ENCODE results near the gene FRMD4A. TPM values are rescaled to one million over a fixed set of nuclear protein-coding genes. Genes with fewer than 3 reads are reported as not detected.
"Not testable (repeated sequence)": the region's sequence is repeated elsewhere in the genome, so short reads cannot be mapped to it uniquely, and the experiment has no call there.

The FRMD4A gene
- total RNA-seq, 1 experiment from 2014 or later = 0.23 TPM

GRCh38 chr10:13829790-13830189 lies 500.9 kb downstream of the FRMD4A start:
- DNase-seq (ENCODE audit: unreplicated experiment) = no peak
- ChIA-PET CTCF (interaction anchor here (0.6 to 0.7 kb wide), 2 partner anchors 149 to 222 kb away, joined by 3 read pairs; no protein-coding TSS in a partner anchor), POLR2A (interaction anchor here (0.9 kb wide), 1 partner anchor 12 kb away, joined by 3 read pairs; no protein-coding TSS in a partner anchor)
- H3K9me3 Mint-ChIP-seq (ENCODE audit: unreplicated experiment) = no peaks in the 10 kb centered on the region
- H3K4me3 Mint-ChIP-seq (ENCODE audit: unreplicated experiment) = no peak overlapping the region
- TF ChIP-seq CTCF (IDR thresholded peaks at IDR 0.05; ENCODE audit: unreplicated experiment) = no peak
- no TSS peak for BruUV-seq (replicated peaks)
- H3K36me3 Mint-ChIP-seq (ENCODE audit: insufficient read depth, unreplicated experiment) = no peaks in the 10 kb centered on the region
- H3K27me3 Mint-ChIP-seq (ENCODE audit: insufficient read depth, unreplicated experiment) = no peaks in the 10 kb centered on the region
- no peaks in the 10 kb centered on the region for H3K4me1 Mint-ChIP-seq (ENCODE audit: insufficient read depth, unreplicated experiment)
- intact Hi-C loops (cut with micrococcal nuclease) = no loop called here
- no peak overlapping the region for H3K27ac Mint-ChIP-seq (ENCODE audit: low read depth, unreplicated experiment)

GRCh38 chr10:13828284-13828683 lies 502.4 kb downstream of the FRMD4A start:
- H3K27me3 Mint-ChIP-seq (ENCODE audit: insufficient read depth, unreplicated experiment); intact Hi-C loops (cut with micrococcal nuclease); DNase-seq (ENCODE audit: unreplicated experiment); H3K4me1 Mint-ChIP-seq (ENCODE audit: insufficient read depth, unreplicated experiment); H3K4me3 Mint-ChIP-seq (ENCODE audit: unreplicated experiment); POLR2A ChIA-PET; CTCF ChIA-PET; H3K27ac Mint-ChIP-seq (ENCODE audit: low read depth, unreplicated experiment); H3K36me3 Mint-ChIP-seq (ENCODE audit: insufficient read depth, unreplicated experiment); BruUV-seq (replicated peaks); H3K9me3 Mint-ChIP-seq (ENCODE audit: unreplicated experiment): not testable (repeated sequence)

GRCh38 chr10:13827076-13827797 lies 503.5 kb downstream of the FRMD4A start:
- CTCF ChIA-PET = interaction anchor here (0.5 kb wide), 1 partner anchor 1369 kb away, joined by 3 read pairs; no protein-coding TSS in a partner anchor
- TF ChIP-seq CTCF (IDR thresholded peaks at IDR 0.05; ENCODE audit: unreplicated experiment) = no peak
- Mint-ChIP-seq H3K9me3 (ENCODE audit: unreplicated experiment) (no peaks in the 10 kb centered on the region), H3K36me3 (ENCODE audit: insufficient read depth, unreplicated experiment) (no peaks in the 10 kb centered on the region), H3K27me3 (ENCODE audit: insufficient read depth, unreplicated experiment) (no peaks in the 10 kb centered on the region), H3K4me1 (ENCODE audit: insufficient read depth, unreplicated experiment) (no peaks in the 10 kb centered on the region), H3K4me3 (ENCODE audit: unreplicated experiment) (no peak overlapping the region), H3K27ac (ENCODE audit: low read depth, unreplicated experiment) (no peak overlapping the region)
- intact Hi-C loops (cut with micrococcal nuclease) = no loop called here
- DNase-seq (ENCODE audit: unreplicated experiment) = no peak
- BruUV-seq (replicated peaks) = no TSS peak
- POLR2A ChIA-PET = no interaction called here

- intact Hi-C loops (cut with micrococcal nuclease) = no loop called here
- peaks cover 7% of the 10 kb centered on the region for H3K27me3 Mint-ChIP-seq (ENCODE audit: insufficient read depth, unreplicated experiment)
- TF ChIP-seq CTCF (IDR thresholded peaks at IDR 0.05; ENCODE audit: unreplicated experiment) = no peak
- H3K36me3 Mint-ChIP-seq (ENCODE audit: insufficient read depth, unreplicated experiment) = no peaks in the 10 kb centered on the region
- H3K4me3 Mint-ChIP-seq (ENCODE audit: unreplicated experiment) = no peak overlapping the region
- ChIA-PET POLR2A (no interaction called here), CTCF (interaction anchor here (0.6 kb wide), 1 partner anchor 1901 kb away, joined by 3 read pairs; no protein-coding TSS in a partner anchor)
- H3K27ac Mint-ChIP-seq (ENCODE audit: low read depth, unreplicated experiment) = no peak overlapping the region
- DNase-seq (ENCODE audit: unreplicated experiment) = no peak
- BruUV-seq (replicated peaks) = no TSS peak
- no peaks in the 10 kb centered on the region for H3K9me3 Mint-ChIP-seq (ENCODE audit: unreplicated experiment)
- no peaks in the 10 kb centered on the region for H3K4me1 Mint-ChIP-seq (ENCODE audit: insufficient read depth, unreplicated experiment)
Observed at GRCh38 chr10:13823709-13824405, 506.9 kb downstream of the FRMD4A start.

Measured in MCF 10A (cell line).